Spleen (tissue), 7 donors: Measurements from ENCODE around the gene CACNA1D.

ENCODE experiments used
- POLR2A ChIP-seq, 3 donors: fragments of 450-650 bp; IDR thresholded peaks; one replicate each; pipeline ENCODE4 v1.5.1; 2017; ENCODE audit warnings: antibody characterized with exemption in 3 of 3, mild to moderate bottlenecking in 1 of 3
- POLR2AphosphoS5 ChIP-seq, 3 donors: sonication (generic); formaldehyde crosslinking; IDR thresholded peaks; one replicate each; pipeline ENCODE4 v1.5.1; 2017; ENCODE audit warnings: antibody characterized with exemption in 3 of 3
- TF ChIP-seq, protein P1 (sequence below), 11 experiments: fragments of 200-600 bp in 7 of 11; fragments of 450-650 bp in 4 of 11; sonication (generic) in 4 of 11; IDR thresholded peaks in 8 of 11; conservative IDR thresholded peaks in 3 of 11; 1 replicate in 7 of 11; 2 replicates in 4 of 11; pipeline versions ENCODE4 v1.4.0 to v1.8.0; 2016 to 2021; ENCODE audit warnings: antibody characterized with exemption in 11 of 11, inconsistent platforms in 4 of 11, mild to moderate bottlenecking in 1 of 11
- donor health status: DM: no; HTN: no; CAD: no; lungs with moderate emphysema.
- donor health status: DM: no; HTN: no; CAD: no.
- donor health status: DM: no; HTN: no; CAD: no.

DNA sequence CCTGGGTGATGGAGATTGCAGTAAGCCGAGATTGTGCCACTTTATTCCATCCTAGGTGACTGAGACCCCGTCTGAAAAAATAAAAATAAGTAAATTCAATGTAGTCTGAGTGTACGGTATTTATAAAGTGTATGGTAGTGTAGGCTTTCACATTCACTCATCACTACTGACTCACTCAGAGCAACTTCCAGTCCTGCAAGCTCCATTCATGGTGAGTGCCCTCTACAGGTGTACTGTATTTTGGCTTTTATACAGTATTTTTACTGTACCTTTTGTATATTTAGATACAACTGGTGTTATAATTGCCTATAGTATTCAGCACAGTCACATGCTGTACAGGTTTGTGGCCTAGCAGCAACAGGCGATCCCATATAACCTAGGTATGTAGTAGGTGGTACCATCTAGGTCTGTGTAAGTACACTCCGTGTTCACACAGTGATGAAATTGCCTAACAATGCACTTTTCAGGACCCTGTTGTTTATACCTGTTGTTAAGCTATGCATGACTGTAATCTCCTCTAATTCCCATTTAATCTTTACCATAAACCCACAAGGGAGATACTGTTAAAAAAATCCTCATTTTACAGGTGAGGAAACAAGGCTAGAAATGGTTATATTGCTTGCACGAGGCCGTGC is 19.3 kb downstream of the CACNA1D start:
- TF ChIP-seq POLR2A (IDR thresholded peaks at IDR 0.05) (no peak), POLR2AphosphoS5 (IDR thresholded peaks at IDR 0.05) (no peak)
- TF ChIP-seq, protein P1, sequence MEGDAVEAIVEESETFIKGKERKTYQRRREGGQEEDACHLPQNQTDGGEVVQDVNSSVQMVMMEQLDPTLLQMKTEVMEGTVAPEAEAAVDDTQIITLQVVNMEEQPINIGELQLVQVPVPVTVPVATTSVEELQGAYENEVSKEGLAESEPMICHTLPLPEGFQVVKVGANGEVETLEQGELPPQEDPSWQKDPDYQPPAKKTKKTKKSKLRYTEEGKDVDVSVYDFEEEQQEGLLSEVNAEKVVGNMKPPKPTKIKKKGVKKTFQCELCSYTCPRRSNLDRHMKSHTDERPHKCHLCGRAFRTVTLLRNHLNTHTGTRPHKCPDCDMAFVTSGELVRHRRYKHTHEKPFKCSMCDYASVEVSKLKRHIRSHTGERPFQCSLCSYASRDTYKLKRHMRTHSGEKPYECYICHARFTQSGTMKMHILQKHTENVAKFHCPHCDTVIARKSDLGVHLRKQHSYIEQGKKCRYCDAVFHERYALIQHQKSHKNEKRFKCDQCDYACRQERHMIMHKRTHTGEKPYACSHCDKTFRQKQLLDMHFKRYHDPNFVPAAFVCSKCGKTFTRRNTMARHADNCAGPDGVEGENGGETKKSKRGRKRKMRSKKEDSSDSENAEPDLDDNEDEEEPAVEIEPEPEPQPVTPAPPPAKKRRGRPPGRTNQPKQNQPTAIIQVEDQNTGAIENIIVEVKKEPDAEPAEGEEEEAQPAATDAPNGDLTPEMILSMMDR (IDR thresholded peaks at IDR 0.05 in 8 of 11, conservative IDR thresholded peaks at IDR 0.05 in 3 of 11): no peak
